ENCODE measurements around the gene ABCD1. TPM values are rescaled to one million over a fixed set of nuclear protein-coding genes. Genes with fewer than 3 reads are reported as not detected.

ABCD1 gene
- total RNA-seq, 1 donor from 2014 or later = 10.4 TPM

GRCh38 chrX:153783378-153784013 is 58.8 kb downstream of the ABCD1 start:
- Histone ChIP-seq H3K4me1 (ENCODE audit: control insufficient read depth in 3 of 3, insufficient read depth in 3 of 3, low read length in 3 of 3) (peaks cover 19 to 50% (median 35%) of the 10 kb centered on the region in 3 donors), H3K9me3 (ENCODE audit: control insufficient read depth in 3 of 3, low read length in 3 of 3) (no peaks in the 10 kb centered on the region), H3K4me3 (ENCODE audit: low read length in 3 of 3) (no peak overlapping the region), H3K27me3 (ENCODE audit: control insufficient read depth in 3 of 3, insufficient read depth in 3 of 3, low read length in 3 of 3) (no peaks in the 10 kb centered on the region), H3K9ac (ENCODE audit: low read depth in 1 of 3, low read length in 3 of 3) (peak overlapping the region in 1 of 3 donors; percentile 40), H3K27ac (ENCODE audit: low read depth, low read length) (no peak overlapping the region), H3K36me3 (ENCODE audit: control insufficient read depth in 3 of 3, insufficient read depth in 3 of 3, low read length in 3 of 3) (peaks cover 7 to 21% (median 18%) of the 10 kb centered on the region in 3 donors)

- H3K36me3 ChIP-seq (ENCODE audit: control insufficient read depth in 3 of 3, insufficient read depth in 3 of 3, low read length in 3 of 3) = peaks cover 9 to 25% (median 18%) of the 10 kb centered on the region in 3 donors
- no peak overlapping the region for H3K4me3 ChIP-seq (ENCODE audit: low read length in 3 of 3)
- H3K4me1 ChIP-seq (ENCODE audit: control insufficient read depth in 3 of 3, insufficient read depth in 3 of 3, low read length in 3 of 3) = peaks cover 19 to 45% (median 33%) of the 10 kb centered on the region in 3 donors
- H3K27me3 ChIP-seq (ENCODE audit: control insufficient read depth in 3 of 3, insufficient read depth in 3 of 3, low read length in 3 of 3) = no peaks in the 10 kb centered on the region
- no peak overlapping the region for H3K27ac ChIP-seq (ENCODE audit: low read depth, low read length)
- peak overlapping the region in 1 of 3 donors; percentile 16 for H3K9ac ChIP-seq (ENCODE audit: low read depth in 1 of 3, low read length in 3 of 3)
- no peaks in the 10 kb centered on the region for H3K9me3 ChIP-seq (ENCODE audit: control insufficient read depth in 3 of 3, low read length in 3 of 3)
These were observed 59.8 kb downstream of the ABCD1 start for GRCh38 chrX:153784325-153784967.

- Histone ChIP-seq H3K9me3 (ENCODE audit: control insufficient read depth in 3 of 3, low read length in 3 of 3) (no peaks in the 10 kb centered on the region), H3K9ac (ENCODE audit: low read depth in 1 of 3, low read length in 3 of 3) (no peak overlapping the region), H3K4me1 (ENCODE audit: control insufficient read depth in 3 of 3, insufficient read depth in 3 of 3, low read length in 3 of 3) (peaks cover 20 to 41% (median 31%) of the 10 kb centered on the region in 3 donors), H3K27ac (ENCODE audit: low read depth, low read length) (no peak overlapping the region), H3K27me3 (ENCODE audit: control insufficient read depth in 3 of 3, insufficient read depth in 3 of 3, low read length in 3 of 3) (no peaks in the 10 kb centered on the region), H3K36me3 (ENCODE audit: control insufficient read depth in 3 of 3, insufficient read depth in 3 of 3, low read length in 3 of 3) (peaks cover 11 to 29% (median 22%) of the 10 kb centered on the region in 3 donors), H3K4me3 (ENCODE audit: low read length in 3 of 3) (no peak overlapping the region)
These were observed 62.0 kb downstream of the ABCD1 start for GRCh38 chrX:153786669-153787068.

- peaks cover 8 to 27% (median 19%) of the 10 kb centered on the region in 3 donors for H3K36me3 ChIP-seq (ENCODE audit: control insufficient read depth in 3 of 3, insufficient read depth in 3 of 3, low read length in 3 of 3)
- H3K9ac ChIP-seq (ENCODE audit: low read depth in 1 of 3, low read length in 3 of 3) = no peak overlapping the region
- H3K4me1 ChIP-seq (ENCODE audit: control insufficient read depth in 3 of 3, insufficient read depth in 3 of 3, low read length in 3 of 3) = peaks cover 23 to 39% (median 29%) of the 10 kb centered on the region in 3 donors
- H3K9me3 ChIP-seq (ENCODE audit: control insufficient read depth in 3 of 3, low read length in 3 of 3) = no peaks in the 10 kb centered on the region
- H3K27ac ChIP-seq (ENCODE audit: low read depth, low read length) = no peak overlapping the region
- no peaks in the 10 kb centered on the region for H3K27me3 ChIP-seq (ENCODE audit: control insufficient read depth in 3 of 3, insufficient read depth in 3 of 3, low read length in 3 of 3)
- H3K4me3 ChIP-seq (ENCODE audit: low read length in 3 of 3) = no peak overlapping the region
These were observed 65.0 kb downstream of the ABCD1 start for GRCh38 chrX:153789654-153790053.

DNA sequence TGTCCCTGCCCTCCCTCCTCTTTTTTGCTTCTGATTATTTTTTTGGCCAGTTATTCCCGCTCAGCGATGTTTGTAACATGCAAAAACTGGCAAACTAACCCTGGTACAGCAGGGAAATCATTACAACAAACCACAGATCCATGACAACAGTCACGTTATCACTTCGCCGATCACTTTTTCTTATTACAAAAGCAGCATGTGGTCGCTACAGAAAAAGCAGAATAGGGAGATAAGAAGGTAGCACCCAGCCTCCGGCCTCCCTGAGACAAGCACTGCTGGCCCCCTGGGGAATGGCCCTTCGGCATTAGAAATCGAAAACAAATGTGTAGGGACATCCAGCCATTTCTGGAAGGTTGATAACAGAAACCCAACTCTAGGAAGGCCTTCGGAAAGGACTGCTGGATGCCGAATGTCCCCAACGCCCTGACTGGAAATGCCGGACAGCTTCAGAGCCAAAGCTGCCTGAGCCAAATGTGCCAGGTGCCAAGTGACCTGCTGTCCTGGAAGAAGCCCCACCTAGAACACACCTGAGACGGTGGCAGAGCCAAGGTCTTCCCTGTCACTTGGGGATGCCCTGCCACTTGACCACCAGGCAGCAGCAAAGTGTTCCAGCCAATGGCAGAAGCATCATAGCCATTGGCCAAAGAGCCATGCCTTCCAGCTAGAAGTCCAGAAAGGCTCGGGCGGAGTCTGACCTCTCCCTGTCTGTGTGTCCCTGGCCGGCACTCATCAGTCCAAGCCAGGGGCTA is 66.6 kb downstream of the ABCD1 start:
- Histone ChIP-seq H3K27me3 (ENCODE audit: control insufficient read depth in 3 of 3, insufficient read depth in 3 of 3, low read length in 3 of 3) (no peaks in the 10 kb centered on the region), H3K4me3 (ENCODE audit: low read length in 3 of 3) (no peak overlapping the region), H3K9ac (ENCODE audit: low read depth in 1 of 3, low read length in 3 of 3) (peak overlapping the region in 1 of 3 donors; percentile 16), H3K4me1 (ENCODE audit: control insufficient read depth in 3 of 3, insufficient read depth in 3 of 3, low read length in 3 of 3) (peaks cover 37 to 49% (median 42%) of the 10 kb centered on the region in 3 donors), H3K9me3 (ENCODE audit: control insufficient read depth in 3 of 3, low read length in 3 of 3) (no peaks in the 10 kb centered on the region), H3K36me3 (ENCODE audit: control insufficient read depth in 3 of 3, insufficient read depth in 3 of 3, low read length in 3 of 3) (peaks cover 4 to 20% (median 10%) of the 10 kb centered on the region in 3 donors), H3K27ac (ENCODE audit: low read depth, low read length) (no peak overlapping the region)

- Histone ChIP-seq H3K27me3 (ENCODE audit: control insufficient read depth in 3 of 3, insufficient read depth in 3 of 3, low read length in 3 of 3) (no peaks in the 10 kb centered on the region), H3K36me3 (ENCODE audit: control insufficient read depth in 3 of 3, insufficient read depth in 3 of 3, low read length in 3 of 3) (peaks cover 6 to 20% (median 8%) of the 10 kb centered on the region in 3 donors), H3K4me1 (ENCODE audit: control insufficient read depth in 3 of 3, insufficient read depth in 3 of 3, low read length in 3 of 3) (peaks cover 38 to 51% (median 38%) of the 10 kb centered on the region in 3 donors), H3K9ac (ENCODE audit: low read depth in 1 of 3, low read length in 3 of 3) (no peak overlapping the region), H3K4me3 (ENCODE audit: low read length in 3 of 3) (peak overlapping the region in 1 of 3 donors; percentile 82), H3K9me3 (ENCODE audit: control insufficient read depth in 3 of 3, low read length in 3 of 3) (no peaks in the 10 kb centered on the region), H3K27ac (ENCODE audit: low read depth, low read length) (no peak overlapping the region)
These were observed 67.7 kb downstream of the ABCD1 start for GRCh38 chrX:153792368-153792767.

DNA sequence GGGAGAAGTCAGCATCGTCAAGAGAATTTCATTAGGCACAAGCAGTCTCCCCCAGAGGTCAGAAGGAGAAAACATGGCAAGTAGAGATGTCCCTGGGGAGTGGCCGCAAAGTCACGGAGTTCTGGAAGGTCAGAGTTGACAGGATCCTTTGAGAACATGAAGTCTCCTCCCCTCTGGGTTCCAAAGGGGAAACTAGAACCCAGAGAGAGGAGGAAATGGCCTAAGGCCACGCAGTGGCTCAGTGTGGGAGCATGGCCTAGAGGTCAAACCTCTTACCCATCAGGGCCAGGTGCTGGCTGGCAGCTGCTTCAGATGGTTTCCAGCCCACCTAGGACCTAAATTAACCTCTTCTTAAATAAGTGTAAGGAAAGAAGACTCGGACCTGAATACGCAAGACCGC is 68.6 kb downstream of the ABCD1 start:
- no peaks in the 10 kb centered on the region for H3K9me3 ChIP-seq (ENCODE audit: control insufficient read depth in 3 of 3, low read length in 3 of 3)
- H3K4me3 ChIP-seq (ENCODE audit: low read length in 3 of 3) = peak overlapping the region; percentile 78 to 83 (median 82)
- peaks cover 11 to 16% (median 15%) of the 10 kb centered on the region in 3 donors for H3K36me3 ChIP-seq (ENCODE audit: control insufficient read depth in 3 of 3, insufficient read depth in 3 of 3, low read length in 3 of 3)
- H3K27ac ChIP-seq (ENCODE audit: low read depth, low read length) = peak overlapping the region; percentile 90
- peaks cover 37 to 51% (median 38%) of the 10 kb centered on the region in 3 donors for H3K4me1 ChIP-seq (ENCODE audit: control insufficient read depth in 3 of 3, insufficient read depth in 3 of 3, low read length in 3 of 3)
- H3K27me3 ChIP-seq (ENCODE audit: control insufficient read depth in 3 of 3, insufficient read depth in 3 of 3, low read length in 3 of 3) = no peaks in the 10 kb centered on the region
- H3K9ac ChIP-seq (ENCODE audit: low read depth in 1 of 3, low read length in 3 of 3) = peak overlapping the region; percentile 81 to 93 (median 92)

Other genes with a start within 250 kb of the ABCD1 start
- gene BGN, start 229.9 kb upstream of the ABCD1 start, total RNA-seq = 24.5 TPM
- gene ATP2B3, start 207.2 kb upstream of the ABCD1 start, total RNA-seq = 0.52 TPM
- gene CCNQ, start 125.7 kb upstream of the ABCD1 start, total RNA-seq = 13.0 TPM
- not detected for gene DUSP9, start 77.7 kb upstream of the ABCD1 start, total RNA-seq
- not detected for gene PNCK, start 51.0 kb upstream of the ABCD1 start, total RNA-seq
- gene SLC6A8, start 36.9 kb upstream of the ABCD1 start, total RNA-seq = 13.0 TPM
- gene BCAP31, start 469 bp upstream of the ABCD1 start, total RNA-seq = 83.0 TPM
- gene PLXNB3, start 39.4 kb downstream of the ABCD1 start, total RNA-seq = 1.0 TPM
- gene SRPK3, start 56.2 kb downstream of the ABCD1 start, total RNA-seq = 85.1 TPM
- 25.1 TPM for gene IDH3G, start 69.5 kb downstream of the ABCD1 start, total RNA-seq
- 85.6 TPM for gene SSR4, start 69.8 kb downstream of the ABCD1 start, total RNA-seq
- 2.6 TPM for gene PDZD4, start 105.7 kb downstream of the ABCD1 start, total RNA-seq
- gene L1CAM, start 161.3 kb downstream of the ABCD1 start, total RNA-seq = 1.6 TPM
- 1.0 TPM for gene AVPR2, start 179.8 kb downstream of the ABCD1 start, total RNA-seq
- 25.1 TPM for gene ARHGAP4, start 201.4 kb downstream of the ABCD1 start, total RNA-seq
- 13.6 TPM for gene NAA10, start 210.2 kb downstream of the ABCD1 start, total RNA-seq
- 5.7 TPM for gene RENBP, start 219.8 kb downstream of the ABCD1 start, total RNA-seq
- 9.4 TPM for gene HCFC1, start 247.0 kb downstream of the ABCD1 start, total RNA-seq
- 2.1 TPM for gene TMEM187, start 247.9 kb downstream of the ABCD1 start, total RNA-seq